AG10803 (cell line): ENCODE results near the gene DRC1.

ENCODE experiments used
- DNase-seq: peaks from one replicate; pipeline ENCODE4 v3.0.0; 2010; ENCODE audit warnings: low read depth
- H3K4me3 ChIP-seq: 2 replicates; pipeline ENCODE4 v1.5.1; 2011; ENCODE audit warnings: mild to moderate bottlenecking, low read length, control low read depth
- CTCF ChIP-seq: conservative IDR thresholded peaks from 2 replicates; pipeline ENCODE4 v1.5.1; 2011; ENCODE audit warnings: mild to moderate bottlenecking, low read length, control low read depth, inconsistent platforms

DRC1 gene

DNA sequence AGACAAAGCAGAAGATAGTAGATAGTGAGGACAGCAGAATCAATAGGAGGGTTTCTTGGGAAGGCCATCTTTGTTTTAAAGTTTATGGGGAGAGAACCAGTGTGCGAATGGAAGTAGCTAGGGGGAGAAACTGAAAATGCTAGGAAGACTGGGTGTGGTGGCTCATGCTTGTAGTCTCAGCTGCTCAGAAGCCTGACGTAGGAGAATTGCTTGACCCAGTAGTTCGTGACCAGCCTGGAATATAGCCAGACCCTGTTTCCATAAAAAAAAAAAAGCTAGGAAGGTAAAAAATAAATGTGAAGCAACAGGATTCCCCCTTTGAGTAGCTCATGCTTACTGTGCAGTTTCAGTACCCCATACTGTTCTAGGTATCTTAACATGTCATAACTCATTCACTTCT, 19.2 kb upstream of the DRC1 start:
- no peak overlapping the region for H3K4me3 ChIP-seq
- no peak for TF ChIP-seq CTCF
- DNase-seq: no peak

DNA sequence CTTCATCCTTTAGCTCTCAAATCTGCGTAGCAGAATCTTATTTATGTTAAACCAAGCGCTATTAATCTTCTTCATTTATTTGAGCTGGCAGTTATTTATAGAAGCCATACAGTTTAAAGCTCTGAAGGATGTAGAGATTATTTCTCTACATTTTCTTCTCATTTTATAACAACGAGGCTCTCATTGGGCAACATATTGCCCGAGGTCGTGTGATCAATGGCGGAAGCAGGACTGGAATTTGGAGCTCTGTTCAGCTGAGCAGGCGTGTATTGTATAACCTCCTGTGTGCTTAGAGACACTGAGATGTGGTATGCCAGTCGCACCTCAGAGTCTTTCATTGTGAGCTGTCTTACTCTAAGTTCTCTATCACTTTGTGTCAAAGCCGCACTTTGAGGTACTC, 17.5 kb upstream of the DRC1 start:
- no peak overlapping the region for H3K4me3 ChIP-seq
- DNase-seq: no peak
- no peak for TF ChIP-seq CTCF

GRCh38 chr2:26384597-26384996, 17.1 kb upstream of the DRC1 start:
- DNase-seq: no peak
- no peak overlapping the region for H3K4me3 ChIP-seq
- TF ChIP-seq CTCF: no peak

DNA sequence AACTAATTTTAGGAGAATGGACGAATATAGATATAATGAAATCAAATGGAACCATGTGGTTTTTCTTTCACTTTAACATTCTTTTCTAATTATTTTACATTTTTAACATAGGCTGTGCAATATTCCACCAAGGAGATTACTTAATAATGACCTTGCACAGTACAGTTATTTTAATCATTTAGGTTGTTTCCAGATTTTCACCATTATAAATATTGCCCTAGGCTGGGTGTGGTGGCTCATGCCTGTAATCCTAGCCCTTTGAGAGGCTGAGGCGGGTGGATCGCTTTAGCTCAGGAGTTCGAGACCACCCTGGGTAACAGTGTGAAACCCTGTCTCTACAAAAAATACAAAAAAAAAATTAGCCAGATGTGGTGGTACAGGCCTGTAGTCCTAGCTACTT, 14.5 kb upstream of the DRC1 start:
- no peak for DNase-seq
- H3K4me3 ChIP-seq: no peak overlapping the region
- no peak for TF ChIP-seq CTCF

DNA sequence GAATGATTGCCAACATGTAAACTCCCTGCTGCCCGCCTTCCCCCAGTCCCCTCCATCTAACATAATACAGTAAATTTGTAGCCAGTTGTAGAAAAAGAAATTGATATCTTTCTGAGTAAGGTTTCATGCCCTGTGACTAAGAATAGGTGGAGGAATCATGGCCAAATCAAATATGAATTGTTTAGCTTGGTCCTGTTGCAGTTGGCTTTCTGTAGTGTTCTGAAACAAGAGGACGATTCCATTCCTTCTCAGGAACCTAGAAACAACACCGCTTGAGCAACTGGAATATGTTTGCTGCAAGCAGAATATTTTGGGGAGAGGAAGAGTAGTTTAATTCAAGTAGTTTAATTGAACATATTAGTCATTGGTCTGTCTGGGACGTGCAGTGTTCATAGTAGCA, 7.0 kb upstream of the DRC1 start:
- DNase-seq: no peak
- no peak for TF ChIP-seq CTCF
- no peak overlapping the region for H3K4me3 ChIP-seq

GRCh38 chr2:26395394-26395793, 6.3 kb upstream of the DRC1 start:
- no peak overlapping the region for H3K4me3 ChIP-seq
- DNase-seq: no peak
- no peak for TF ChIP-seq CTCF

DNA sequence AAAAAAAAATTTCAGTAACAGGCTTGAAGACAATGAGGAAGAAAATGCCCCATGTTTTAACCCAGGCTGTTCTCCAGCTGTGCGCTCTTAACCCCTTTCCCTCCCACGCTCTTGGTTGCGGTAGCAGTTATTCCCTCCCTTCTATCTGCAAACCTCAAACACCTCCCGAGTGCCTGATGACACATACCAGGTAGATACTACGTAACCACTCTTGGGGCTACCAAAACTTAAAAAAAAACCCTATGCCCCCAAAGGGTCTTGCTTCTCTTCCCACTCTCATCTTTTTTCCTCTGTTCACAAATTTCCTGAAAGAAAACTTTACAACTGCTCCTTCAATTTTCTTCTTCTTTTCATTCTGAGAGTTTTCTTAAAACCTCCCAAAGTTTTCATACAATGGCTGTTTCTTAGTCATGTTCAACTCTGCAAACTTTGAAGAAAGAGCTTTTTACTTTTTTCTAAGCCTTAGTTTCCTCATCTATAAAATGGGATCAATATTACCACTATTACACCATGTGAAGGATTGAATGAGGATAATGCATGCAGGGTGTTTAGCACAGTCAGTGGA, 4.9 kb upstream of the DRC1 start:
- TF ChIP-seq CTCF: no peak
- no peak for DNase-seq
- no peak overlapping the region for H3K4me3 ChIP-seq
